ENCODE data around the gene MED7.
"Not testable (repeated sequence)": the region's sequence is repeated elsewhere in the genome, so short reads cannot be mapped to it uniquely, and the experiment has no call there.

The MED7 gene

GRCh38 chr5:157142317-157143126, at the start of gene MED7:
Gene MED7 (minus strand): TSS chr5:157142865. CDS start chr5:157139431, 3,434 bp downstream.
- DNase-seq, result peak; percentile 91

GRCh38 chr5:157189223-157189622, 46.6 kb upstream of the MED7 start:
- DNase-seq, result no peak

GRCh38 chr5:157188270-157188669, 45.6 kb upstream of the MED7 start:
- DNase-seq, result no peak

GRCh38 chr5:157187046-157187754, 44.5 kb upstream of the MED7 start:
- DNase-seq, result no peak

GRCh38 chr5:157186309-157187045, 43.8 kb upstream of the MED7 start:
- DNase-seq, result no peak

- not testable (repeated sequence) for DNase-seq
Measured at GRCh38 chr5:157185122-157185521, 42.5 kb upstream of the MED7 start.

- DNase-seq, result no peak
Measured at GRCh38 chr5:157184117-157184670, 41.5 kb upstream of the MED7 start.

GRCh38 chr5:157182143-157182757, 39.6 kb upstream of the MED7 start:
- DNase-seq, result no peak

- no peak for DNase-seq
Measured at GRCh38 chr5:157180374-157181264, 38.0 kb upstream of the MED7 start, which contains the start of gene ITK. Gene ITK (plus strand): TSS chr5:157180840. CDS start chr5:157180978, 138 bp downstream.

GRCh38 chr5:157178966-157179365, 36.3 kb upstream of the MED7 start:
- no peak for DNase-seq

- no peak for DNase-seq
Measured at GRCh38 chr5:157177953-157178352, 35.3 kb upstream of the MED7 start.

- no peak for DNase-seq
Measured at GRCh38 chr5:157175071-157175612, 32.5 kb upstream of the MED7 start.

GRCh38 chr5:157172403-157172802, 29.7 kb upstream of the MED7 start:
- DNase-seq, result no peak

- no peak for DNase-seq
Measured at GRCh38 chr5:157168286-157168685, 25.6 kb upstream of the MED7 start.

- no peak for DNase-seq
Measured at GRCh38 chr5:157167214-157167621, 24.6 kb upstream of the MED7 start.

GRCh38 chr5:157166214-157167213, 23.8 kb upstream of the MED7 start, which contains the start of gene GARIN3:
Gene GARIN3 (minus strand): TSS chr5:157166264. CDS start chr5:157166168, 96 bp downstream.
- DNase-seq, result no peak

GRCh38 chr5:157165668-157166067, 23.0 kb upstream of the MED7 start:
- DNase-seq, result no peak

GRCh38 chr5:157165261-157165660, 22.6 kb upstream of the MED7 start:
- DNase-seq, result no peak

- DNase-seq, result no peak
Measured at GRCh38 chr5:157164521-157164920, 21.9 kb upstream of the MED7 start.
